Endodermal cell (in vitro differentiated cells): ENCODE results near the gene TBC1D10B. TPM values are rescaled to one million over a fixed set of nuclear protein-coding genes. Genes with fewer than 3 reads are reported as not detected.
A peak's percentile ranks its signal among the peaks of the same experiment; 100 is the strongest.

ENCODE experiments used
- DNase-seq: peaks from one replicate; pipeline ENCODE4 v3.0.0-alpha.2; 2017
- H3K27ac ChIP-seq: 2 replicates; pipeline ENCODE4 v1.5.1; 2013; ENCODE audit warnings: mild to moderate bottlenecking, low read depth, low read length, moderate library complexity
- H3K27me3 ChIP-seq: 2 replicates; pipeline ENCODE4 v1.6.1; 2013; ENCODE audit warnings: mild to moderate bottlenecking, low read length, moderate library complexity; ENCODE audit not compliant: insufficient read depth, control insufficient read depth, poor library complexity, severe bottlenecking
- H3K36me3 ChIP-seq: 2 replicates; pipeline ENCODE4 v1.7.0; 2013; ENCODE audit warnings: mild to moderate bottlenecking, low read length, moderate library complexity; ENCODE audit not compliant: control insufficient read depth, insufficient read depth
- H3K4me1 ChIP-seq: one replicate; pipeline ENCODE4 v1.7.0; 2013; ENCODE audit warnings: low read length; ENCODE audit not compliant: control insufficient read depth, insufficient read depth
- H3K4me3 ChIP-seq: 2 replicates; pipeline ENCODE4 v1.5.1; 2013; ENCODE audit warnings: mild to moderate bottlenecking, low read length, moderate library complexity
- H3K9ac ChIP-seq: 2 replicates; pipeline ENCODE4 v1.6.1; 2013; ENCODE audit warnings: mild to moderate bottlenecking, low read length, moderate library complexity; ENCODE audit not compliant: poor library complexity, severe bottlenecking; ENCODE audit errors: extremely low read depth
- H3K9me3 ChIP-seq: 2 replicates; pipeline ENCODE4 v1.6.1; 2013; ENCODE audit warnings: mild to moderate bottlenecking, low read length, moderate library complexity; ENCODE audit not compliant: control insufficient read depth
- H3K27ac Mint-ChIP-seq: 2 replicates; pipeline ENCODE4 v1.8.0; 2020; ENCODE audit warnings: mixed read lengths
- H3K27me3 Mint-ChIP-seq: 2 replicates; pipeline ENCODE4 v1.8.0; 2021; ENCODE audit warnings: mild to moderate bottlenecking, mixed read lengths; ENCODE audit not compliant: insufficient read depth
- H3K36me3 Mint-ChIP-seq: 2 replicates; pipeline ENCODE4 v1.8.0; 2020; ENCODE audit warnings: low read depth, mixed read lengths
- H3K4me1 Mint-ChIP-seq: 2 replicates; pipeline ENCODE4 v1.8.0; 2020; ENCODE audit warnings: mixed read lengths
- H3K4me3 Mint-ChIP-seq: 2 replicates; pipeline ENCODE4 v1.8.0; 2020; ENCODE audit warnings: mild to moderate bottlenecking, moderate library complexity, mixed read lengths
- H3K9me3 Mint-ChIP-seq: 2 replicates; pipeline ENCODE4 v1.8.0; 2020; ENCODE audit warnings: mild to moderate bottlenecking, mixed read lengths
- WGBS, 2 experiments: methylation state at CpG; one replicate each; pipeline versions ENCODE4 v1.1.5 to v1.1.7; 2013; ENCODE audit warnings: missing lambda C conversion rate in 2 of 2, mixed read lengths in 1 of 2; ENCODE audit not compliant: insufficient coverage in 1 of 2, insufficient read length in 1 of 2; 5-methylcytosine and 5-hydroxymethylcytosine counted together
- total RNA-seq, 2 donors: library from RNA; stranded (reverse); fragmentation: NEBNext Ultra II Directional in 1 of 2; extraction: Animal tissue kit (Norgen Biotek cat#: 25700) in 1 of 2; gene quantifications; 2 replicates in 1 of 2; 3 replicates in 1 of 2; pipeline ENCODE4 v1.2.1, GENCODE V29; 2021
- TF ChIP-seq, protein P1 (sequence below): fragments of 200-600 bp; sonication (generic); conservative IDR thresholded peaks from 2 replicates; pipeline ENCODE4 v1.5.0; 2021; ENCODE audit warnings: antibody characterized with exemption, mild to moderate bottlenecking

TBC1D10B gene
- total RNA-seq, 2 donors from 2014 or later, result 30.7 to 36.3 TPM

DNA sequence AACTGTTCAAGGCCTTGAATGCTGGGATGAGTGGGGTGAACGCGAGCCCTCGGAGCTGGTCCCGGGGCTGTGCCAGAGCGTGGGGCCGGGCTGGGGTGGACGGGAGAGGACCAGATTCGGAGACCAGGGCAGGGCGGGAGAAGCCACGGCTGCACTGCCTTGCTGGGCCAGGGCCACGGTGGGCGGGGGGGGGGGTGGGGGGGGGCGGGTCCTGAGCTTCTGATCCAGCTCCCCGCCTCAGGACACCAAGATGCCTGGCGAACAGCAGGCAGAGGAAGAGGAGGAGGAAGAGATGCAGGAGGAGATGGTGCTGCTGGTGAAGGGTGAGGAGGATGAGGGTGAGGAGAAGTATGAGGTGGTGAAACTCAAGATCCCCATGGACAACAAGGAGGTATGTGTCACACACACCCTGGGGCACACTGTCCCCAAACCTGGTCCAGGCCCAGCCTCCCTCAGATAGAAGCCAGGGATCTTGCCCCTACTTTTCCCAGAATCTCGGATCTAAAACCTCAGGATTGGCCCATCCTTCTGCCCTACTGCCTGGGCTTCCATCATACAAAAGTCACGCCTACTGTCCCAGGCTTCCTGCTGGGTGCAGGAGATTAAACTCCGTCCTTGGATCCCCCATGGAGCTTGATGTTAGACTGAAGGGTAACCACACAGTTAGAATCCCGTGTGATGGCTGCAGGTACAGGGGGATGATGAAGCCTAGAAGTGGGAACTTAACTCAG, 37.7 kb upstream of the TBC1D10B start:
- H3K27me3 ChIP-seq, result no peaks in the 10 kb centered on the region
- WGBS, 2 experiments, result 17 to 60% methylated on average over 4 to 13 of the region's 19 CpGs
- peaks cover 23% of the 10 kb centered on the region for H3K36me3 Mint-ChIP-seq
- TF ChIP-seq, protein P1, sequence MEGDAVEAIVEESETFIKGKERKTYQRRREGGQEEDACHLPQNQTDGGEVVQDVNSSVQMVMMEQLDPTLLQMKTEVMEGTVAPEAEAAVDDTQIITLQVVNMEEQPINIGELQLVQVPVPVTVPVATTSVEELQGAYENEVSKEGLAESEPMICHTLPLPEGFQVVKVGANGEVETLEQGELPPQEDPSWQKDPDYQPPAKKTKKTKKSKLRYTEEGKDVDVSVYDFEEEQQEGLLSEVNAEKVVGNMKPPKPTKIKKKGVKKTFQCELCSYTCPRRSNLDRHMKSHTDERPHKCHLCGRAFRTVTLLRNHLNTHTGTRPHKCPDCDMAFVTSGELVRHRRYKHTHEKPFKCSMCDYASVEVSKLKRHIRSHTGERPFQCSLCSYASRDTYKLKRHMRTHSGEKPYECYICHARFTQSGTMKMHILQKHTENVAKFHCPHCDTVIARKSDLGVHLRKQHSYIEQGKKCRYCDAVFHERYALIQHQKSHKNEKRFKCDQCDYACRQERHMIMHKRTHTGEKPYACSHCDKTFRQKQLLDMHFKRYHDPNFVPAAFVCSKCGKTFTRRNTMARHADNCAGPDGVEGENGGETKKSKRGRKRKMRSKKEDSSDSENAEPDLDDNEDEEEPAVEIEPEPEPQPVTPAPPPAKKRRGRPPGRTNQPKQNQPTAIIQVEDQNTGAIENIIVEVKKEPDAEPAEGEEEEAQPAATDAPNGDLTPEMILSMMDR, result no peak
- peaks cover 24% of the 10 kb centered on the region for H3K36me3 ChIP-seq
- H3K9me3 Mint-ChIP-seq, result no peaks in the 10 kb centered on the region
- H3K4me3 Mint-ChIP-seq, result peak overlapping the region; percentile 68
- peak overlapping the region; percentile 61 for H3K27ac ChIP-seq
- peak overlapping the region; percentile 76 for H3K4me3 ChIP-seq
- H3K4me1 ChIP-seq, result no peaks in the 10 kb centered on the region
- H3K9ac ChIP-seq, result peak overlapping the region; percentile 60
- H3K9me3 ChIP-seq, result no peaks in the 10 kb centered on the region
- peak; percentile 69 for DNase-seq
- H3K4me1 Mint-ChIP-seq, result peaks cover 9% of the 10 kb centered on the region
- H3K27me3 Mint-ChIP-seq, result peaks cover 11% of the 10 kb centered on the region
- peak overlapping the region; percentile 75 for H3K27ac Mint-ChIP-seq

DNA sequence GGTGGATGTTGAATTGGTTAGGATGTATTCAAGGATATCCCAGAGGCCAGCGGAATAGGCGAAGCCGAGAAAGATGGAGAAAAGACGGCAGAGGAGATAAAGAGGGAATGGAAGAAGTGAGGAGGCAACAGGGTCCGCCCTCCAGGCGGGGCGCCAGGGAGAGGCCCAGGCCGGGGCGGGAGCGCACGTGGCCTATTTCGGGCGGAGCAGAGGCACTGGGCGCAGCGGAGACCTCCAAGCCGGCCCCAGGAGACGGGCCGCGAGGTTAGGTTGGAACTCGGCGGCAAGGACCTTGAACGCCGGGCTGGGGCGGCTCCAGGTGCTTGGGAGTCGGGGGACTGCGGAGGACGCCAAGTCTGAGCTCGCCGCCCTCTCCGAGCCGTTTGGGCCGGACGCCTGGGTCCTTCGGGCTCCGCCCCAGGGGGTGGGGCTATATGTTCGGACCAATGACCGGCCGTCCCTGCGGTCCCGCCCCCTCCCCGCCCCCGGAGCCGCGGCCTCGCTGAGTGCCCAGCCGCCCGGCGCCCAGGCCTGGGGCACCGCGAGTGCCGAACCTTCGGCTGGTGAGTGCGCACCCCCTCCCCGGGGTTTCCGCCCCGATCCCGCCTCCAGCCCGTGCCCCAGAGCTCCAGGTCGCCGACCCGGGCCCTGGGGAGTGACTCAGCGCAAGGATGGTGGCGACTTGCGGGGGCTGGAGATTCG, 37.0 kb upstream of the TBC1D10B start, which contains the start of gene ZNF771:
Gene ZNF771 (plus strand): TSS at position 505 of the 702 bp plus-strand sequence. CDS start 448 bp downstream, outside the sequence.
- DNase-seq, result peak; percentile 98

DNA sequence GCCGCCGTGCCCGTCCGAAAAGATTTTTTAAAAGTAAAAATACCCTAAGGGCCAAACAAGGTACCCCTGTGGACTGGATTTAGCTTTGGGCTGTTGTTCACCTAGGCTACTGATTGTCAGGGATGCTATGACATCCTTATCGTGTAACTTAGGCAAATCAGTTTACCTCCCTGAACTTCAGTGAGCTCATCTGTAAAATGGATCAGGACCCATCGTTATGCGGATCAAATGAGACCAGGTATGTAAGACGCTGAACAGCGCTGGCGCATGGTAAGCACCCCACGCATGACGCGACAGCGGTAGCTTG, 36.5 kb upstream of the TBC1D10B start:
- H3K9me3 ChIP-seq, result no peaks in the 10 kb centered on the region
- Mint-ChIP-seq H3K4me1 (peaks cover 9% of the 10 kb centered on the region), H3K9me3 (no peaks in the 10 kb centered on the region), H3K27ac (peak overlapping the region; percentile 88), H3K27me3 (peaks cover 15% of the 10 kb centered on the region), H3K36me3 (peaks cover 14% of the 10 kb centered on the region), H3K4me3 (peak overlapping the region; percentile 68)
- H3K4me1 ChIP-seq, result no peaks in the 10 kb centered on the region
- TF ChIP-seq, protein P1, result no peak
- peak overlapping the region; percentile 76 for H3K4me3 ChIP-seq
- no peak overlapping the region for H3K27ac ChIP-seq
- peaks cover 12% of the 10 kb centered on the region for H3K36me3 ChIP-seq
- no peaks in the 10 kb centered on the region for H3K27me3 ChIP-seq
- DNase-seq, result no peak
- WGBS, 2 experiments, result 51 to 54% methylated on average over 14 of the region's 14 CpGs
- no peak overlapping the region for H3K9ac ChIP-seq

More for the DNA sequence above, 37.0 kb upstream of the TBC1D10B start, which contains the start of gene ZNF771:
- peaks cover 19% of the 10 kb centered on the region for H3K36me3 Mint-ChIP-seq
- no peaks in the 10 kb centered on the region for H3K27me3 ChIP-seq
- H3K9me3 Mint-ChIP-seq, result no peaks in the 10 kb centered on the region
- H3K4me1 ChIP-seq, result no peaks in the 10 kb centered on the region
- WGBS, 2 experiments, result 0 to 2% methylated on average over 23 to 65 of the region's 65 CpGs
- no peaks in the 10 kb centered on the region for H3K9me3 ChIP-seq
- H3K9ac ChIP-seq, result peak within 1 kb of the TSS; percentile 60
- H3K4me1 Mint-ChIP-seq, result peaks cover 9% of the 10 kb centered on the region
- H3K27ac Mint-ChIP-seq, result peak within 1 kb of the TSS; percentile 88
- peaks cover 17% of the 10 kb centered on the region for H3K36me3 ChIP-seq
- peak within 1 kb of the TSS; percentile 68 for H3K4me3 Mint-ChIP-seq
- TF ChIP-seq, protein P1, result peak; percentile 26
- peaks cover 15% of the 10 kb centered on the region for H3K27me3 Mint-ChIP-seq
- peak within 1 kb of the TSS; percentile 76 for H3K4me3 ChIP-seq
- peak within 1 kb of the TSS; percentile 61 for H3K27ac ChIP-seq
